Measurements from ENCODE around the gene ACOX3.

GRCh38 chr4:8333726-8334460 is 106.6 kb downstream of the ACOX3 start:
- TF ChIP-seq YY1 (IDR thresholded peaks at IDR 0.05): no peak
- TF ChIP-seq SP1 (IDR thresholded peaks at IDR 0.05): no peak
- no peak for TF ChIP-seq CTCF (IDR thresholded peaks at IDR 0.05; ENCODE audit: low read depth, low read length, missing input control)
- TF ChIP-seq MAX (IDR thresholded peaks at IDR 0.05): no peak
- TF ChIP-seq ZBTB33 (IDR thresholded peaks at IDR 0.05): no peak
- no peak for TF ChIP-seq ATF3 (IDR thresholded peaks at IDR 0.05)
- no peak for TF ChIP-seq RXRA (IDR thresholded peaks at IDR 0.05)
- TF ChIP-seq TAF1 (conservative IDR thresholded peaks at IDR 0.05): no peak

All from liver (tissue), 3 donors.